NCI-H1105 (cell line): ENCODE measurements around the gene PFDN1.
"Not testable (repeated sequence)": the region's sequence is repeated elsewhere in the genome, so short reads cannot be mapped to it uniquely, and the experiment has no call there.

Experiments
- DNase-seq: peaks from one replicate; lab custom pipeline; 2025; lab: John Stamatoyannopoulos, UW

Gene PFDN1

GRCh38 chr5:140302786-140303639 lies at the start of gene PFDN1:
PFDN1 (minus strand) TSS chr5:140303101; CDS start chr5:140303073, 28 bp downstream.
- peak; percentile 81 for DNase-seq

- DNase-seq: peak; percentile 34
Observed at GRCh38 chr5:140351609-140352334, 48.9 kb upstream of the PFDN1 start.

- no peak for DNase-seq
Observed at GRCh38 chr5:140349244-140349643, 46.3 kb upstream of the PFDN1 start.

GRCh38 chr5:140348104-140348503 lies 45.2 kb upstream of the PFDN1 start:
- no peak for DNase-seq

- DNase-seq: no peak
Observed at GRCh38 chr5:140347360-140347759, 44.5 kb upstream of the PFDN1 start.

GRCh38 chr5:140346348-140347221 lies 43.7 kb upstream of the PFDN1 start, which contains the start of gene HBEGF:
HBEGF (minus strand) TSS chr5:140346603; CDS start chr5:140346328, 275 bp downstream.
- peak; percentile 45 for DNase-seq

- no peak for DNase-seq
Observed at GRCh38 chr5:140345919-140346347, 43.0 kb upstream of the PFDN1 start.

- DNase-seq: no peak
Observed at GRCh38 chr5:140344683-140345423, 42.0 kb upstream of the PFDN1 start.

GRCh38 chr5:140343849-140344248 lies 40.9 kb upstream of the PFDN1 start:
- DNase-seq: not testable (repeated sequence)

GRCh38 chr5:140342896-140343295 lies 40.0 kb upstream of the PFDN1 start:
- DNase-seq: no peak

GRCh38 chr5:140342287-140342686 lies 39.4 kb upstream of the PFDN1 start:
- DNase-seq: no peak

GRCh38 chr5:140341591-140341990 lies 38.7 kb upstream of the PFDN1 start:
- DNase-seq: no peak

GRCh38 chr5:140340605-140341121 lies 37.8 kb upstream of the PFDN1 start:
- no peak for DNase-seq

- DNase-seq: no peak
Observed at GRCh38 chr5:140339636-140340035, 36.7 kb upstream of the PFDN1 start.

GRCh38 chr5:140338908-140339307 lies 36.0 kb upstream of the PFDN1 start:
- no peak for DNase-seq

GRCh38 chr5:140338336-140338735 lies 35.4 kb upstream of the PFDN1 start:
- DNase-seq: no peak

GRCh38 chr5:140337880-140338279 lies 35.0 kb upstream of the PFDN1 start:
- no peak for DNase-seq

- no peak for DNase-seq
Observed at GRCh38 chr5:140336388-140336787, 33.5 kb upstream of the PFDN1 start.

- no peak for DNase-seq
Observed at GRCh38 chr5:140331638-140332037, 28.7 kb upstream of the PFDN1 start.

GRCh38 chr5:140329739-140330481 lies 27.0 kb upstream of the PFDN1 start:
- DNase-seq: no peak
